NCI-H345 (cell line): ENCODE data around the gene CFAP45.
A peak's percentile ranks its signal among the peaks of the same experiment; 100 is the strongest.
"Not testable (repeated sequence)": the region's sequence is repeated elsewhere in the genome, so short reads cannot be mapped to it uniquely, and the experiment has no call there.

Experiments
- DNase-seq: peaks from one replicate; lab custom pipeline; 2025; lab: John Stamatoyannopoulos, UW

Gene CFAP45

GRCh38 chr1:159906960-159907359, 7.0 kb upstream of the CFAP45 start:
- DNase-seq: no peak

- not testable (repeated sequence) for DNase-seq
These were observed 4.1 kb upstream of the CFAP45 start for GRCh38 chr1:159904036-159904435.

GRCh38 chr1:159902541-159902940, 2.6 kb upstream of the CFAP45 start:
- DNase-seq: no peak

- no peak for DNase-seq
These were observed 893 bp upstream of the CFAP45 start for GRCh38 chr1:159900755-159901360.

- DNase-seq: not testable (repeated sequence)
These were observed 331 bp downstream of the CFAP45 start for GRCh38 chr1:159899634-159900033.

GRCh38 chr1:159898527-159898926, 1.4 kb downstream of the CFAP45 start:
- no peak for DNase-seq

- DNase-seq: no peak
These were observed 2.0 kb downstream of the CFAP45 start for GRCh38 chr1:159897962-159898361.

- no peak for DNase-seq
These were observed 3.4 kb downstream of the CFAP45 start for GRCh38 chr1:159896546-159896930.

GRCh38 chr1:159895836-159896545, 4.0 kb downstream of the CFAP45 start:
- DNase-seq: no peak

- no peak for DNase-seq
These were observed 4.7 kb downstream of the CFAP45 start for GRCh38 chr1:159895286-159895685.

GRCh38 chr1:159892944-159893343, 7.0 kb downstream of the CFAP45 start:
- DNase-seq: peak; percentile 10

GRCh38 chr1:159891275-159892157, 8.4 kb downstream of the CFAP45 start:
- peak; percentile 81 for DNase-seq

- DNase-seq: no peak
These were observed 9.6 kb downstream of the CFAP45 start for GRCh38 chr1:159890390-159890789.

GRCh38 chr1:159889821-159890252, 10.1 kb downstream of the CFAP45 start:
- DNase-seq: no peak

GRCh38 chr1:159889202-159889601, 10.8 kb downstream of the CFAP45 start:
- DNase-seq: no peak

GRCh38 chr1:159884296-159884695, 15.7 kb downstream of the CFAP45 start:
- no peak for DNase-seq

GRCh38 chr1:159883134-159883533, 16.8 kb downstream of the CFAP45 start:
- no peak for DNase-seq

GRCh38 chr1:159882527-159882862, 17.5 kb downstream of the CFAP45 start:
- DNase-seq: no peak

GRCh38 chr1:159881622-159882526, 18.1 kb downstream of the CFAP45 start:
- DNase-seq: peak; percentile 94

GRCh38 chr1:159880430-159880829, 19.5 kb downstream of the CFAP45 start:
- no peak for DNase-seq

- no peak for DNase-seq
These were observed 20.0 kb downstream of the CFAP45 start for GRCh38 chr1:159879977-159880376.

GRCh38 chr1:159879136-159879535, 20.8 kb downstream of the CFAP45 start:
- DNase-seq: no peak
